Measurements from ENCODE around the gene NAPB.

The NAPB gene

GRCh38 chr20:23362392-23363256, 58.7 kb downstream of the NAPB start:
- no peak; the same call in 1 of the 2 replicates for TF ChIP-seq CTCF (conservative IDR thresholded peaks at IDR 0.05; ENCODE audit: low read length)
- H3K4me3 ChIP-seq (ENCODE audit: low read length) = peak overlapping the region; percentile 77
- peak; percentile 48 for DNase-seq (ENCODE audit: low read depth)

GRCh38 chr20:23361476-23362391, 59.6 kb downstream of the NAPB start, which contains the start of gene GZF1:
GZF1 (plus strand) TSS chr20:23362182; CDS start chr20:23364384, 2,202 bp downstream.
- peak within 1 kb of the TSS; percentile 78 for H3K4me3 ChIP-seq (ENCODE audit: low read length)
- TF ChIP-seq CTCF (conservative IDR thresholded peaks at IDR 0.05; ENCODE audit: low read length) = peak; percentile 1; the same call in 1 of the 2 replicates
- peak; percentile 97 for DNase-seq (ENCODE audit: low read depth)

- no peak for TF ChIP-seq CTCF (conservative IDR thresholded peaks at IDR 0.05; ENCODE audit: low read length)
- peak overlapping the region; percentile 78 for H3K4me3 ChIP-seq (ENCODE audit: low read length)
- peak; percentile 38 for DNase-seq (ENCODE audit: low read depth)
These were observed 60.2 kb downstream of the NAPB start for GRCh38 chr20:23361119-23361475.

- H3K4me3 ChIP-seq (ENCODE audit: low read length) = no peak overlapping the region
- TF ChIP-seq CTCF (conservative IDR thresholded peaks at IDR 0.05; ENCODE audit: low read length) = no peak
- DNase-seq (ENCODE audit: low read depth) = no peak
These were observed 60.8 kb downstream of the NAPB start for GRCh38 chr20:23360531-23360930.

- DNase-seq (ENCODE audit: low read depth) = no peak
- no peak for TF ChIP-seq CTCF (conservative IDR thresholded peaks at IDR 0.05; ENCODE audit: low read length)
- no peak overlapping the region for H3K4me3 ChIP-seq (ENCODE audit: low read length)
These were observed 62.2 kb downstream of the NAPB start for GRCh38 chr20:23358923-23359593.

GRCh38 chr20:23358563-23358906, 62.8 kb downstream of the NAPB start:
- H3K4me3 ChIP-seq (ENCODE audit: low read length) = peak overlapping the region; percentile 55
- no peak for TF ChIP-seq CTCF (conservative IDR thresholded peaks at IDR 0.05; ENCODE audit: low read length)

More at GRCh38 chr20:23358563-23358906, 62.8 kb downstream of the NAPB start:
- no peak for DNase-seq (ENCODE audit: low read depth)
